Ishikawa (cell line): ENCODE data around the gene RASA3.

ENCODE experiments used
- EP300 ChIP-seq: IDR thresholded peaks from 2 replicates; pipeline ENCODE4 v1.6.1; 2012; ENCODE audit warnings: borderline replicate concordance
- RAD21 ChIP-seq: IDR thresholded peaks from 2 replicates; pipeline ENCODE4 v1.6.1; 2012; ENCODE audit warnings: low read depth
- TAF1 ChIP-seq: IDR thresholded peaks from 2 replicates; pipeline ENCODE4 v1.6.1; 2012; ENCODE audit warnings: low read depth, mild to moderate bottlenecking
- TCF12 ChIP-seq: IDR thresholded peaks from 2 replicates; pipeline ENCODE4 v1.6.1; 2012; ENCODE audit warnings: low read depth
- YY1 ChIP-seq: IDR thresholded peaks from 2 replicates; pipeline ENCODE4 v1.6.1; 2012; ENCODE audit warnings: low read depth

DNA sequence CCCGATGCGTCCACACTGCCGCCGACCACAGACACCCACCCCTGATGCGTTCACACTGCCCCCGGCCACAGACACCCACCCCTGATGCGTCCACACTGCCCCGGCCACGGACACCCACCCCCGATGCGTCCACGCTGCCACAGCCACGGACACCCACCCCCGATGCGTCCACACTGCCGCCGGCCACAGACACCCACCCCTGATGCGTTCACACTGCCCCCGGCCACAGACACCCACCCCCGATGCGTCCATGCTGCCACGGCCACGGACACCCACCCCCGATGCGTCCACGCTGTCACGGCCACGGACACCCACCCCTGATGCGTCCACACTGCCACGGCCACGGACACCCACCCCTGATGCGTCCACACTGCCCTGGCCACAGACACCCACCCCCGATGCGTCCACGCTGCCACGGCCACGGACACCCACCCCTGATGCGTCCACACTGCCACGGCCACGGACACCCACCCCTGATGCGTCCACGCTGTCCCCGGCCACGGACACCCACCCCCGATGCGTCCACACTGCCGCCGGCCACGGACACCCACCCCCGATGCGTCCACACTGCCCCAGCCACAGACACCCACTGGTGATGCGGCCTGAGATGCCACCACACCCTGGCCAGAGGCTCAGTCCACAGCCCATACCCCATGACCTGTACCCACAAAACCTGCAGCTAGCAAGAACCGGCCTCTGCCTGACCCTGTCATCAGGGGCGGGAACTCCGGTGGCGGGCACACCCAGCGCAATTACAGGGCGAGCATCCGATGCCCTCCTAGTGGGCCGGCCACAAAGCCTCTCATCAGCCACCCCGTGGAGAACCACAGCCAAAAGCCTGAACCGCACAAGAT lies 28.4 kb downstream of the RASA3 start:
- TF ChIP-seq TAF1 (no peak), EP300 (no peak), YY1 (no peak), RAD21 (no peak), TCF12 (no peak)
